GM12878 (cell line): ENCODE data around the gene RGS6.

ENCODE experiments used
- CREB1 ChIP-seq: IDR thresholded peaks from 2 replicates; pipeline ENCODE4 v1.6.1; 2012; ENCODE audit warnings: low read depth, mild to moderate bottlenecking, inconsistent platforms
- CTCF ChIP-seq, 3 experiments: IDR thresholded peaks in 2 of 3; conservative IDR thresholded peaks in 1 of 3; 2 replicates each; pipeline ENCODE4 v1.5.1; 2011; ENCODE audit warnings: low read depth in 3 of 3, low read length in 3 of 3, mild to moderate bottlenecking in 3 of 3, control low read depth in 2 of 3, moderate library complexity in 2 of 3, inconsistent platforms in 1 of 3, mixed read lengths in 1 of 3; ENCODE audit not compliant: control insufficient read depth in 2 of 3, insufficient read depth in 1 of 3; ENCODE audit errors: extremely low read depth in 1 of 3
- FOXM1 ChIP-seq: IDR thresholded peaks from 2 replicates; pipeline ENCODE4 v1.6.1; 2012; ENCODE audit warnings: low read depth, mild to moderate bottlenecking, inconsistent platforms, low read length, moderate library complexity
- PML ChIP-seq: IDR thresholded peaks from 2 replicates; pipeline ENCODE4 v1.6.1; 2012; ENCODE audit warnings: low read length, inconsistent platforms
- TAF1 ChIP-seq: IDR thresholded peaks from 2 replicates; pipeline ENCODE4 v1.6.1; 2011; ENCODE audit warnings: mild to moderate bottlenecking, low read depth, low read length, borderline replicate concordance
- TCF3 ChIP-seq: IDR thresholded peaks from 2 replicates; pipeline ENCODE4 v1.6.1; 2012; ENCODE audit warnings: low read depth, mild to moderate bottlenecking, low read length, borderline replicate concordance; ENCODE audit not compliant: insufficient read depth

DNA sequence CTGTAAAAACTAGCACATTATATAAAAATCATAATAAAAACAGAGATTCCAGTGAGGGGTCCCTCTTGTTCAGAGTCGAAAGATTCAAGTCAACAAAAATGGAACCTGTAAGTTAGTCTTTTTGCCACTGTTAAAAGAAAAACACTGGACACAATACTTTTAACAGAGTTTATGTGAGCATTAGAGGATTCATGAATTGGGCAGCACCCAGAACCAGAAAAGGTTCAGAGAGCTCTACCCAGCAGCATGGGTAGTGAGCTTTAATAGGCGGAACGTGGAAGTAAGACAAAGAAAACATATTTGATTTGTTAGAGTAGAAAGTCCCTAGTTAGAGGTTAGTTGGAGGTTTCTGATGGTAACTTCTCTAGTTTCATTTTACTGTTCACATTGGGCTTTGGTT lies 476.8 kb downstream of the RGS6 start:
- no peak for TF ChIP-seq CTCF (IDR thresholded peaks at IDR 0.05 in 2 of 3, conservative IDR thresholded peaks at IDR 0.05 in 1 of 3; ENCODE audit: control insufficient read depth in 2 of 3, extremely low read depth in 1 of 3, insufficient read depth in 1 of 3, low read depth in 3 of 3, low read length in 3 of 3)
- no peak for TF ChIP-seq FOXM1
- TF ChIP-seq TCF3: no peak
- no peak for TF ChIP-seq CREB1
- no peak for TF ChIP-seq PML
- TF ChIP-seq TAF1: no peak
